ENCODE measurements around the gene C2CD2L. TPM values are rescaled to one million over a fixed set of nuclear protein-coding genes. Genes with fewer than 3 reads are reported as not detected.

C2CD2L gene
- total and polyA plus RNA-seq, 2 of the 13 experiments (the other 11 are each of a cell fraction or from before 2014, with no cell fraction given), result 3.7 to 5.5 TPM

- TF ChIP-seq KIAA2018 (CRISPR knock-in tag; IDR thresholded peaks at IDR 0.05; ENCODE audit: borderline replicate concordance), result no peak
- TF ChIP-seq AGO2 (optimal IDR thresholded peaks at IDR 0.05; ENCODE audit: low read depth, low read length), result peak; percentile 80
Observed at GRCh38 chr11:119091178-119091577, 16.0 kb upstream of the C2CD2L start (continued).

All from HepG2 (cell line).